Tongue (tissue), 2 donors: ENCODE data around the gene SPRED1. TPM values are rescaled to one million over a fixed set of nuclear protein-coding genes. Genes with fewer than 3 reads are reported as not detected.

Source experiments
- DNase-seq: peaks from one replicate; pipeline ENCODE4 v3.0.0-alpha.2; 2015
- total RNA-seq: library from RNA; depleted of rRNA; stranded (reverse); fragments of >200 nt; gene quantifications from one replicate; pipeline ENCODE4 v1.2.3, GENCODE V29; 2014

The SPRED1 gene
- total RNA-seq, 1 donor from 2014 or later: 64.1 TPM

DNA sequence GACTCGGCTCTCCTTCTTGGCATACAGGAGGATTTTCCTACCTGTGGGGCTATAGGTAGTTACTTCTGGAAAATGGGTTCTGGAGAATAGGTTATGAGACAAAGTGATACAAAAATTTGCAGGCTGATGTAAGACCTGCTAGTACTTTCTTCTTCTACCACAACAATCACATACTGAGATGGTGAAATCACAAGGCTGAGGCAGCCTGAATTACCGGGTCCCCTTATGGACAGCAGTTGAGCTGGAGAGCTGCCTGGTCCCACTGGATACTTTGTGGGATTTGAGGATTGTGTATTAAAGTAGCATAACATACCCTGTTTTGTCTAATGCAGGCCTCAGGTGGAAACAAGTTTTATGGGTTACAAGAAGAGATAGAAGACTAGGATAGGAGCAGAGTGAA lies 114.8 kb downstream of the SPRED1 start:
- no peak for DNase-seq

DNA sequence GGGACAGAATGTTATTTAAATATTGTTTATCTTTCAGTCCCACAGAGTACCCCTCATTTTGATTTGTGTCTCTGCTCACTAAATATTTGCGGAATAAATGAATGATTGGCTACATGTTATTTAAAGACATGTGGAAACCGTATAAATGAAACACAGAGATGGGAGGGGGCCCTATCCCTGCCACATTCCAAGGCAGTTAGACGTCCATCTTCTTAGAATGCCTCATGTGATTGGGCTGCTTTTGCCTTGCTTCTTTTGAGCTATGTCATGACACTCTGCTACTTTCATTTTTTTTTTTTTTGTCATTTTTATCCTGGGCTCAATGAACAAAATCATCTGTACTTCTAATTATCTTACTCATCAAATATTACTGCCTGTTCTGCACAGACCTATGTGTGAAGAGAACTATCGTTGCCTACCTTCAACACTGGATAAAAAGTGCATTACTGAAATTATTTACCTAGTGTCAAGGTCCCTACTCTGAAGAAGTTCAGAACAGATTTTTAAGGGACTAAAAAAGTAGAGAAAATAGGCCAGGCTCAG lies 117.4 kb downstream of the SPRED1 start:
- no peak for DNase-seq

DNA sequence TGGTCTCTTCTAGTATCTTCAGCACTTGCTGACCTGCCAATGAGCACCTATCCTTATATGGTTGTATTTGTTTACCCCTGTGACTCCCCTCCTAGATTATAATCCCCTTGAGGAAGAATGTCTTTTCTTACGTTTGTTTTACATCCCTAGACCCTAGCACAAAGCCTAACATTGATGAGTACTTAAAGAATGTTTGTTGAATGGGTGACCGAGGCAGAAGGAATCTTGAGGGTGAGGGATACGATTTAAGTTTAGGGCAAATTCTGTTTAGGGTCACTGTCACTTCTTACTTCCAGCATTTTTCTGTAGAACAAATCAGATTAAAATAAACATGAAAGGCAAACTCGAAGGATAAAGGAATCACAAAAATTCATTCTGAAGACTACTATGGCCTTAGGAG lies 120.4 kb downstream of the SPRED1 start:
- DNase-seq: no peak

DNA sequence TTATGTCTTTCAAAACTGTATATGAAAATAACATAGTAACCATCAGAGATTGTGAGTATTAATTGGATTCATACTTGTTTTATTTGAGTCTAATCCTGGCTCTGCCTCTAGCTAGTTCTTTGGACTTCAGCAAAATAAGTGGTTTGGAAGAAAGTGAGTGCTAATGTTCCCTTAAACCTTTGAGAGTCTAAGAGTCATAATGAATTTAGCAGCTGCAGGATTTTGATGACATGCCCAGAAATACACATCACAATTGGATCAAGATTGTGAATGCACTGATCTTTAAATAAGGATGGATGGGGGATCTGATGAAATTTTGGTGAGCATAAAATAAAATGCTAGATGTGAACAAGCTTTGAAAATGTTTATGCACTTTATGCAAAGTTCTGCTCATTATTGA lies 121.4 kb downstream of the SPRED1 start:
- DNase-seq: peak; percentile 78

DNA sequence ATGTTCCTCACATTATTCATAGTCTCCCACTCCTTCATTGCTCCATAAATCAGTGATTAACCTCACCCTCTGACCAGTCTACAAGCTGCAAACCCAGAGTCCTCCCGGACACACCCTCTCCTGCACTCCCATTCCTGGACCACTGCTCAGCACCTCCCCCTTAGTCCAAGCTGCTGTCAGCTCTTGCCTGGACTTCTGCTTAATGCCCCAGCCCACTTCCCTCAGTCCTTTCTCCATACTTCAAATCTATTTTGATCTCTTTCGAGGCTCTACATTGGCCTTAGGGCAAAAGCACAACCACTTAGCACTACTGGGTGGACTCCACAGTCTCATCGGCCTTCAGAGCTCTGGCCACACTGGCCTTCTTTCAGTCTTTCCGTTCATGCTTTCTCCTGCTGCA lies 121.9 kb downstream of the SPRED1 start:
- DNase-seq: no peak

DNA sequence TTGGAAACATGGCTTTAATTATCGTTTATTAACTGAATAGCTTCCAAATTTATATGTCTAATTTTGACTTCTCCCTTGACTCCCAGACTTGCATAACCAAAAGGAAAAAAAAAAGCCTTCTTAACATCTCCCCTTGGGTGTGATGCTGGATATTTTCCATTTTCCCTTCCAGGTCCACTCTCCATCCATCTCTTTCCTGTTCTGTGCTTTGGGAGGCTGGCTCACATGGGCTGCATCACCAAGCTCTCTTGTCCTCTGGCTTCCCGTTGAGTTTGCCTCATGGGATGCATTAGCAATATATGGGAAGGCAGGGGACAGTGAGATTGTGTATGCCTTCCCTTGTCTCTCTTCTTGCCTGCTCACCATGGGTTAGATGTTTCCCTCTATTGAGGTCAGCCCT lies 123.4 kb downstream of the SPRED1 start:
- DNase-seq: no peak

DNA sequence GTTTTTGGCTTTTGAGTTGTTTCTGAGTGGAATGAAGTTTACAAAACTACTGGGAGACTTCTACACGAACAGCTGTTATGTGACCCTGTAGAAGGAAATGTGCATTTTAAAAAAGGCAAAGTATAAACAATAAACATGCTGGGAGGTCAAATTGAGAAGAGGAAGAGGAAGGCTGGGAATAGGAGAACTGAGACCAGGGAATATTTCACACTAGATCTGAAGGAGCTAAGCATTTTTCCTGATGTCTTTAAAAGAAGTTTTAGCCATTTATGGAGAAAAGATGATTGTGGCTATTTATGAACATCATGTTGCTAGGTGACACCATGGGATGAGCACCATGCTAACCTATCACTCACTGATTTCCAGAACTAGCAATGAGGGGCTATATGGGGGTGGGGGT lies 125.0 kb downstream of the SPRED1 start:
- peak; percentile 57 for DNase-seq

DNA sequence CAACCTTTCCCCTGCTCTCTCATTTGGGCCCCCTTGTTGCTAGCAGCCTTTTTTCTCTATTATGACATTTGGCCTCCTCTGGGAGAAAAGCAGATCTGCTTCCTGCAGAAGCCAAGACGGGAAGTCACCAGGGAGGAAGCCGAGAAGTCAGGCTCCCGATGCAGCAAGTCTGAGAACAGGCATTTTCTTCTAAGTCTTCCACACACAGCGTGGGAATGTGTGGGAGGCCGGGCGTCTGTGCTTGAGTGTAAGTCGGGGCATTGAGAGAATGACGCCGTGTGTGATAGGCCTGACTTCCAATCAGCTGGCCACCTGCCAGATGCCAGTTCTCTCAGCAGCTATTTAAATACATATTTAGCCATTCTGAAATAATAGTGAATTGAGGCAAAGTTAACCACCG lies 125.5 kb downstream of the SPRED1 start:
- peak; percentile 77 for DNase-seq

DNA sequence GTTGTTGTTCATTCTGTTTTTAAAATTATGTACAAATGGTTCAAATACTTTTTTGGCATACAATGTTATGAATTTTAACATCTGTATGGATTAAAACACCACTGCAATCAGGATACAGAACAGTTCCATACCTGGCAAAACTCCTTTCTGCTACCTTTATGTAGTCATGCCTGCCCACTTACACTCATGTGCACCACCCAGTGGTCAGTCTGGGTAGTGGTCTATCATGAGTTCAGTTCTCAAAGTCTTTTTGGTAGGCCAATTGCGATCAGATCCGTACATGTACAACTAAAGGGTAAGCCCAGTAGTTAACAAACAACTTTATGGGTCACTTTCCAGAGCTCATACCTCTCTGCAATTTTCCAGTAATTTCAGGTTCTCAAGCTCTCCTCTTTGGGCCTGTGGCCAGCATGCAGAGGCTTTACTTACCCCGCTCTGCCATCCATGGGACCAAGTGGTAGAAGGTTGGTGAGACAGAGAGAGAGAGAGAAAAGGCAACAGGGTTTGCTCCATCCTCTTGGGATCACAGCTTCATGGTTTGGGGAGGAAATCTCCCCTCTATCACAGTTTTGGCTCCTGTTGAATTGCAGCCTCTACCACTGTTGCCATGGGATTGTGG lies 137.4 kb downstream of the SPRED1 start:
- DNase-seq: peak; percentile 75

DNA sequence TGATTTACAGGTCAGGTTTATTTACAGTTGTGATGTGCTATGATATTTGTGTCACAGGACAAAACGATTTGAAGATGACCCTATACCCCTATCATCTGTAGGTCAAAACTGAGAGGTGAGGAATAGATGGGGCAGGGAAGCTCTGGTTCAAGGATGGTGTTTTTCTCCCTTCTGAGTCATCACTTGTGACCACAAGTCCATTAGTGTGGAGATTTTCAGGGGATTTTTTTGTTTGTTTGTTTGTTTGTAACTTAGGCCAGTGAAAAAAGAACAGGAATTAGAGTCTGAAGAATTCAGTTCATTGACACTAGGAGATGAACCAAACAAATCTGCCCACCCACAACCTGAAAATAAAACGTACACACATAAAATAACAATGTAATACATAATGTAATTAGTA lies 138.6 kb downstream of the SPRED1 start:
- no peak for DNase-seq

DNA sequence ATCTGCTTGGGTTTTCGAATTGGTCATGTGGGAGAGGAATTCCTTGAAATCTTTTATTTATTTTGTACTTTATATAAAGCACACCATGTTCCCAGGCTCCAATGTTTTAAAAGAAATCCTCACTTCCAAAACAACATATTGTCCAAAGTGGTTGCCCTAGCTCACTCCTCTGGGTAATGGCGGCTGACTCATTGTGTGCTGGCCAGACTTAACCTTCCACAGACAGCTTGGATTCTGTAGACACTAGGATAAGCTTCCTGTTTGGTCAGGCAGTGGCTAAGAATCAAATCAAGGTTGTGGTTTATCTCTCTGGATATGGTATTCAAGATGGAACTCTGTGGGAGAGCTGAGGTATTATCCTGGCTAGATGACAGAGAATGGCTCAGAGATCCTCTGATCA lies 145.5 kb downstream of the SPRED1 start:
- DNase-seq: no peak

DNA sequence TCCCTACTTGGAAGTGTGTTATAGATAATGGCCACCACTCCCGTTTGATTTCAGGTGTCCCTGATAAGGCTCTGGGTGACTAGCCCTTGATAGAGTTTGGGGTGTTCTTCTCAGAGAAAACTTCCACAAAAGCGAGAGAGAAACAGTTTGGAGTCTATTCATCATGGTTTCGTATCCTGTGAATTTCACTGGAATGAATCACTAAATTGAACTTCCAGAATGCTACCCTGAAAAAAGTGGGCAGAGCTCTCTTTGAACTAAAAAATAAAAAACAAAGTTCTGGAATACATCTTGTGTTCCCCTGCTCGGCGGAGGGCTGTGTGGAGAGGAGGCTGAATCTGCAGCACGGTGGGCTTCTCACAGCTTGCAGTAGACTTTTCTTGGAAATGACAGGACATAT lies 148.5 kb downstream of the SPRED1 start:
- DNase-seq: no peak

DNA sequence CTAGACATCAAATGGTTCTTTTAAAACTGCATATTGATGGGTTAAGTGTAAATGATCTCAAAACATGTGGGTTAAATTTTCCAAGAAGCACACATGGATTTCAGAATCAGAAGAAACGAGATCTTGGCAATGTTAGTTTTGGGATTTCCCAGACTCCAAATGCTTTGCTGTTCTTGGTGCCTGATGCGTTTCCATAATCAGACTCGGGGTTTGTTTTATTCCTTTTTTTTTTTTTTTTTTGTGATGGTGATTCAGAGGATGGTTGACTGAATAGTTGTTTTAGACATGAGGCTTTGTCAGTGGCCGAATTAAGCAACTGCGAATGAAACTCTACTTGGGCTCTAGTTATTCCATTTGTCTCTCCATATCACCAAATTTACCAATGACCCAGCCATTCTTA lies 149.1 kb downstream of the SPRED1 start:
- DNase-seq: no peak

DNA sequence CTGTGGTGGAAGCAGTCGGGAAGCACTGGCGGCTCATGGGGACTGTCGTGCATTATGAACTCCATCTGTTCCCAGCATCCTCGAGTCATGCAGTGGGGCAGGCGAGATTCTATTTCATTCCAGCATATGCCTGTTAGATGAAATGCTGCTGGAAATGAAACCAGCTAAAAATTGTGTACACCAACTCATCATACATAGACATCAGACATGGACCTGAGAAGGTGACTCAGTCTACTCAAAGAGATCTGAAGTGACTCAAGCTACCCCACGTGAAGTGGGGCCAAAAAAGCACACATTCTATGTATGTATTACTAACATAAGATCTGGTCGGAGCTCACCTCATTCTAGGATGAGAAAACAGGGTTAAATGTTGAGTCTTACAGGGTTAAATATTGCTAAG lies 153.8 kb downstream of the SPRED1 start:
- no peak for DNase-seq

Other genes starting within 250 kb of the SPRED1 start
- gene FAM98B, start 201.3 kb downstream of the SPRED1 start, total RNA-seq: 16.0 TPM